ENCODE results near the gene MKS1.

MKS1 gene

DNA sequence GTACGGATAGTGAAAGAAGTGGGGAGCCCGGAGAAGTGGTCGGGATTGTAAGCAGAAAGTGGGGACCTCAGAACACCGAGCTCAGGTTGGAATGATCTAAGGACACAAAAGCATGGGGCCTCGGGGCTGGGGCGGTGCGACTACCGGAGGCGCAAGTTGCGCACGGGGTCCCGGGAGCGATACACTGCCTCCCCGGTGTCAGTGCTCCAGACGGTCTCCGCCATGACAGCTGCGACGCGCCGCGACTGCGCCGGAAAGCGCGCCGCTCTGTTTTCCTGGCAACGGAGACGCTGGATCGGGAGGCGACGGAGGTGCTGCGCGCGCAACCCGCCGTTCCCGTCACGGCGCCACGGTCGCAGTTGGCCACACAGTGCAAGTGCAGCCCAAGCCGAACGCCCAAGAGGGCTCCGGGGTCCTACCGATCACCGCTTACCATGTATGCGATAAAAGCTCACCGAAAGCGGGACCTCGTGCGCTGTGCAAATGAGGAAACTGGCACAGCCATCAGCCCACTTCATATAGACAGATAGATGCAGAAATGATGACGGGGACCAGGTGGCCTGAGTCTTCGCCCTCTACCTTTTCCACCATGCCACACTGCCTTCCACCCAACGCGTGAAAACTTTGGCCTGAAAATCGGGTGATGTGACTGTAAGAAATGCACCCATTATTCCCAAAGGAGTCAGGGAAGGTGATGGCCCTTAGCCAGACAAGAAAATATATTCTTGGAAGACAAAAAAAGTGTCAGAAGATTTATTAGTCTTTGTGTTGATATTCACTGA is at the start of gene MKS1:
TSS of gene MKS1 (minus strand) at position 249 of the 782 bp plus-strand sequence. CDS start at position 224, 25 bp downstream.
- DNase-seq (ENCODE audit: low read depth), result peak; percentile 95

DNA sequence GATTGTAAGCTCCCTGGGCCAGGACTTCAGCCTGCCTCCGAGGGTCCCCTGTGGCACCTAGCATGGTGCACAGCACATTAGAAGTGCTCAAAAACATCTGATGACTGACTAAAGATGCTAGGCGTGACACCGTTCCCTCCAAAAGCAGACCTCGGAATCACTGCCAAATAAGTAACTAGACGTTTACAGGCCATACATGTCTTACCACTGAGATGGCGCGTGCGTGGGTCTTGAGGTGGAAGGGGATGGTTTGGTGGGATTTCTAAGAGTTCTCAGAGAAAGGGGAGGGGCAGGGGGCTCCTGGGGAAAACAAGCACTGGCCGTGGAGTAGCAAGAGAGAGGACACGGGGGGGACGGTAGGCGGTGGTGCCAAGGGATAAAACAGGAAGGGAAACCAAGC is 49.3 kb upstream of the MKS1 start:
- DNase-seq (ENCODE audit: low read depth), result no peak

DNA sequence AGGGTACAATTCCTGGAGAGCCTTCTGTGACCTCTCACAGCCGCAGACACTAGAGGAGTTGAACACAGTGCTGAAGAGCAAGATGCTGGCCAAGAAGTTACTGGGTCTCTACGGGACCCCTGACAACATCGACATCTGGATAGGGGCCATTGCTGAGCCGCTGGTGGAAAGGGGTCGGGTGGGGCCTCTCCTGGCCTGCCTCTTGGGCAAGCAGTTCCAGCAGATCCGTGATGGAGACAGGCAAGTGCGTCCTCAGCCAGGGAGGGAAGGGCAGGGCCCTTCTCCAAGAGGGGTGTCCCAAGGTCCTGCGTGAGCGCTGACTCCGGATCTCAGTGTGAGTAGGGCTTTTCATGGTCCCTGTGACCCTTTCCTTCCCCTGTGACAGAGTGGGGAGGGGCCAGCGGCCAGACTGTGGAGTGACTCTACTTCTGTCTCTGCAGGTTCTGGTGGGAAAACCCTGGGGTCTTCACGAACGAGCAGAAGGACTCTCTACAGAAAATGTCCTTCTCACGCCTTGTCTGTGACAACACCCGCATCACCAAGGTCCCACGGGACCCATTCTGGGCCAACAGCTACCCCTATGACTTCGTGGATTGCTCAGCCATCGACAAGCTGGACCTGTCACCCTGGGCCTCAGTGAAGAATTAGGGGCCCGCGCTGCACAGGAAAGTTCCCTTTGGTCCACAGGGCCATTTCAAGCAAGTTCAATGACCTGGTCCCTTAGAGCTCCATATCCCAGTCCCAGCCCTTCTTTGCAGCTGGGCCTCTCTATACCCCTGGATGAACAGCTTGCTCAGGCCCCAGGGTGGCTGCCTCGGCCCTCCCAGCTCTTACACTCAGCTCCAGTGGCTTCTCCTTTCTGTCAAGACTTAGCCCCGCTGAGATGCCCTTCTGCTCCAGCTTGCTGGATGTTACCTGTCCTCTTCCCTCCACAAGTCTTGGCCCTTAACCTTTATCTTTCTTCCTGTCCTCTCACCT is 48.6 kb upstream of the MKS1 start:
- DNase-seq (ENCODE audit: low read depth), result no peak

DNA sequence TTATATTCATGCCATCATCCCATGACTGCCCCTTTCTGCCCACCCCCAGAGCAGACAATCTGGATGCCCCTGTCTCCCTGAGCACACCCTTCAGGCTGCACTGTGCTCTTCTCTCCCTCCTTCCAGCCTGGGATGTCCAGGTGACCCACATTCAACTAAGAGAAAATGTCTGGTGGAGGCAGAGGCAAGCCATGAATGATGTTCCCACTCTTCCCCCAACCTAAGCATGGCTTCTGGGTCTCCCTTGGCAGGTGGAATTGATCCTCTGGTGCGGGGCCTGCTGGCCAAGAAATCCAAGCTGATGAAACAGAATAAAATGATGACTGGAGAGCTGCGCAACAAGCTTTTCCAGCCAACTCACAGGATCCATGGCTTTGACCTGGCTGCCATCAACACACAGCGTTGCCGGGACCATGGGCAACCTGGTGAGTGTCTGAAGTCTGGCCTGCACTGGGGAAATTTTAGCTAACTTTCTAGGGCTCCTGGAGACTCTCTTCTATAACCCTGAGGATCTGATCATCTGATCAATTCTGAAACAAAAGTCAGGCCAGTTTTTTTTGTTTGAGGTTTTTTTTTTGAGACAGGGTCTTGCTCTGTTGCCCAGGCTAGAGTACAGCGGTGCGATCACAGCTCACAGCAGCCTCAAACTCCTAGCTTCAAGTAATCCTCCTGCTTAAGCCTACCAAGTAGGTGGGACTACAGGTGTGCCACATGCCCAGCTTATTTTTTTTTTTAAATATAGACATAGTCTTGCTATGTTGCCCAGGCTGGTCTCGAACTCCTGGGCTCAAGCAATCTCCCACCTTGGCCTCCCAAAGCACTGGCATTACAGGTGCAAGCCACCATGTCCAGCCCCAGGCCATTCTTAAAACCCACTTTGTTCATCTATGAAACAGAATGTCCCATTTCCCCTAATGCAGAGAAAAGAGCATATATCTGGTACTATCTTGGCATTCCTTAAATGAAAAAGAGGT is 47.1 kb upstream of the MKS1 start:
- DNase-seq (ENCODE audit: low read depth), result no peak

DNA sequence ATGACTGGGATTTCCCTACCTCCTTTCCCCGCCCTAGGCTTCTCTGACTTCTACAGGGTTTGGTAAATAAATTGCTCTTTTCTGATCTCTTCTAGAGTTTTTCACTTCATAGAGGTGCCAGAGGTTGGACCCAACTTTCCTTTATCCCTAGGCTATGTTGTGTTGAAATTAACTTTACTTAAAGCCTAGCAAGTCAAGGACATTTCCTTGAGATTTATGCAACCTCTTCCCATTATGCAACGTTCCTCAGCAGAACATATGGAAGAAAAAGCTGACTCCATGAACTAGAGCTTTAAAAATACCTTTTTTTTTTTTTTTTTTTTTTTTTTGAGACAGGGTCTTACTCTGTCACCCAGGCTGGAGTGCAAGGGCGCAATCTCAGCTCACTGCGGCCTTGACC is 46.2 kb upstream of the MKS1 start:
- no peak for DNase-seq (ENCODE audit: low read depth)

DNA sequence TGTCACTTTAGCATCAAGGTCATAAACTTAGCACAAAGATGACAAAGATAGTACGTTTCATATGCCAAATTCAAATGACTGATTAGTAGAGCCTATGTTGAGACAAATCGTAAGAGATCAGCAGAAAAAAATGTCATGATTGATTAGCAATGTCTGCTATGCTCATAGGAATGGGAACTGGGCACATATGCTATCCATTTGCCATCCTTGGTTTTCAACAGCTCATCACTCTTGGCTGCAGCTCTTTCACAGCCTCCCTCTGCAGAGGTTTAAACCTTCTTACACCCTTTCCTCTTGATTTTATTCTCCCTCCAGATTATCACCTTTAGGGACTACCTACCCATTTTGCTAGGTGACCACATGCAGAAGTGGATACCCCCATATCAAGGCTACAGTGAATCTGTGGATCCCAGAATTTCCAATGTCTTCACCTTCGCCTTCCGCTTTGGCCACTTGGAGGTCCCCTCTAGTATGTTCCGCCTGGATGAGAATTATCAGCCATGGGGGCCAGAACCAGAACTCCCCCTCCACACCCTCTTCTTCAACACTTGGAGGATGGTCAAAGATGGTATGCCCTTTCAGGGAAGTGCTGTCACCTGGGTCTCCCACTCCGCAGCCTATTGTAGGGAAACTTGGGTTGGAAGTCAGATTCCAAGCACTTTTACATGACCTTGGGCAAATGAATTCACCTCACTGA is 45.5 kb upstream of the MKS1 start:
- no peak for DNase-seq (ENCODE audit: low read depth)

DNA sequence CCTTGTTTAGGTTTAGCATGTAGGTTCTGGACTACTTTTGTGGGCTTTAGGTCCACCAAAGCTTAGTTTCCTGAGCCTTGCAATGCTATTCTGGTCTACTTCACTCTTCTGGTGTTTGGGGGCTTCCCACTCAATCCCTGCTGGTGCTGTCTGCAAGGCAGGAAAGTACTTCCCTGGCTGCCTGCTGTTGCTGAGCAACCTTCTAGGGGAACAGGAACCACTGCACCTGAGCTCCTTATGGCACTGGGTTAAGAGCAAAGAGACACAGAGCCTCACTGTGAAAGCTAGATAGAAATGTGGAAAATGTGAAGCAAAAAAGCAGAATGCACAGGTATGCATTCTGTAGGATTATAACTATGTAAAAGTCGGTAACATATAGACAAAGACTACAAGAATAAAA is 44.7 kb upstream of the MKS1 start:
- no peak for DNase-seq (ENCODE audit: low read depth)

DNA sequence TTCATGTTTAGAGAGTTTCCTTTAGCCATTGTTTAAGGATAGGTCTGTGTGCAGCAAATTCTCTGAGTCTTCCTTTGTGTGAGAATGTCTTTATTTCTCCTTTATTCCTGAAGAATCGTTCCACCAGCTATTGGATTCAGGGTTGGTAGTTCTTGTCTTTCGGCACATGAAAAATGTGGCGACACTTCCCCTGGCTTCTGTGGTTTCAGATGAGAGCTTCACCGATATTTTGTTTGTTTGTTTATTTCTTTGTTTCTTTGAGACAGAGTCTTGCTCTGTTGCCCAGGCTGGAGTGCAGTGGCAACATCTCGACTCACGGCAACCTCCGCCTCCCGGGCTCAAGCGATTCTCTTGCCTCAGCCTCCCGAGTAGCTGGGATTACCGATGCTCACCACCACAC is 43.1 kb upstream of the MKS1 start:
- DNase-seq (ENCODE audit: low read depth), result no peak

DNA sequence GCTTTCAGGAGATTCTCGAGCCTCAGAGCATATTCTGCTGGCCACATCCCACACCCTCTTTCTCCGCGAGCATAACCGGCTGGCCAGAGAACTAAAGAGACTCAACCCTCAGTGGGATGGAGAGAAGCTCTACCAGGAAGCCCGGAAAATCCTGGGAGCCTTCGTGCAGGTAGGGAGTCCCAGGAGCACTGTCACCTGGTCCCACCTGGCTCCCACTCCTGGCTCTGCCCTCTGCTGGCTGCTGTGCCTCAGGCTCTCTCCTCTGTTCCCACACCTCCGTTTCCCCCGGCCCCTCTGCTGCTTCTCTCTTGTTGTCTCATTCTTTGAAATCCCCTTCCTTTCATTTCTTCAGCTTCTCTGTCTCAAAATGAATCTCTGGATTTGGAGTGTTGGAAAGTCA is 35.7 kb upstream of the MKS1 start:
- no peak for DNase-seq (ENCODE audit: low read depth)

DNA sequence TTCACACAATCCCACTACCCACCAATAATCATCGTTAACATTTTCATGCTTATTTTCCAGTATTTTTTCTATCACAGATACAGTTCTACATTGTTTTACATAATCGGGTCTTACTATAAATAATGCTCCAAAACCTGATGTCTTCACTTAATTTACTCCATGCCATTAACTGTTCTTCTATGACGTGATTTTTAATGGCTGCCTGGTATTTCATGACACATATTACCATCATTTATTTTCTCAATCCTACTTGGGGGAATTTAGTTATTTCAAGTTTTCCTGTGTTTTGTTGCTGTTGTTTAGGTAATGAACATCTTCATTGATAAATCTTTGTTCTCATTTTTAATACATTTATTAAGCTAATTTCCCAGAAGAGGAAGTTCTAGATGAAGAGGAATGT is 34.0 kb upstream of the MKS1 start:
- no peak for DNase-seq (ENCODE audit: low read depth)

DNA sequence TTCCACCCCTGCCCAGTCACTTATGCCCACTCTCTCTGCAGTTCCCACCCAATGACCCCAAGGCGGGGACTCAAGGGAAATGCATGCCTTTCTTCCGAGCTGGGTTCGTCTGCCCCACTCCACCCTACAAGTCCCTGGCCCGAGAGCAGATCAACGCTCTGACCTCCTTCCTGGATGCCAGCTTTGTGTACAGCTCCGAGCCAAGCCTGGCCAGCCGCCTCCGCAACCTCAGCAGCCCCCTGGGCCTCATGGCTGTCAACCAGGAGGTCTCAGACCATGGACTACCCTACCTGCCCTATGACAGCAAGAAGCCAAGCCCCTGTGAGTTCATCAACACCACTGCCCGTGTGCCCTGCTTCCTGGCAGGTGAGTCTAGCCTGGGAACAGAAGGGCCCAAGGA is 33.1 kb upstream of the MKS1 start:
- DNase-seq (ENCODE audit: low read depth), result no peak

DNA sequence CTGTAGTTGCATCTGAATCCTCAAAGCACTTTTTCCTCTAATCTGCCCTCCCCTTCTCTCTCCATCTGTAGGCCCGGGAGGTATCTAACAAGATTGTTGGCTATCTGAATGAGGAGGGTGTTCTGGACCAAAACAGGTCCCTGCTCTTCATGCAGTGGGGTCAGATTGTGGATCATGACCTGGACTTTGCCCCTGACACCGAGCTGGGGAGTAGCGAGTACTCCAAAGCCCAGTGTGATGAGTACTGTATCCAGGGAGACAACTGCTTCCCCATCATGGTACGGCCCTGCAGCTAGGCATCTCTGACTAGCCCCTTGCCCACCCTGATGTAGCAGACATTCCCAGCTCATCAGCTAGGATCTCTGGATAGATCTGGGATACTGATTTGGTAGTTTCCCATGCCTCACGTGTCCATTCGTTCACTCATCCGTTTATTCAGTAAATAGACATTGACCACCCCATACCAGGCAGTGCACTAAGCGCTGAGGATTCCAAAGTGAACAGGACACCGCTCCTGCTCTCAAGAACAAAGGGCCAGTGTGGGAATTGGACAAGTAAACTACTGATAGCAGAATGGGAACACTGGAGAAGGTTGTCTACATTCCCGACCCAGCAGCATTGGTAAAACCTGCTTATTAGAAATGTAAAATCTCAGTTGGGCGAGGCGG is 31.4 kb upstream of the MKS1 start:
- DNase-seq (ENCODE audit: low read depth), result no peak

DNA sequence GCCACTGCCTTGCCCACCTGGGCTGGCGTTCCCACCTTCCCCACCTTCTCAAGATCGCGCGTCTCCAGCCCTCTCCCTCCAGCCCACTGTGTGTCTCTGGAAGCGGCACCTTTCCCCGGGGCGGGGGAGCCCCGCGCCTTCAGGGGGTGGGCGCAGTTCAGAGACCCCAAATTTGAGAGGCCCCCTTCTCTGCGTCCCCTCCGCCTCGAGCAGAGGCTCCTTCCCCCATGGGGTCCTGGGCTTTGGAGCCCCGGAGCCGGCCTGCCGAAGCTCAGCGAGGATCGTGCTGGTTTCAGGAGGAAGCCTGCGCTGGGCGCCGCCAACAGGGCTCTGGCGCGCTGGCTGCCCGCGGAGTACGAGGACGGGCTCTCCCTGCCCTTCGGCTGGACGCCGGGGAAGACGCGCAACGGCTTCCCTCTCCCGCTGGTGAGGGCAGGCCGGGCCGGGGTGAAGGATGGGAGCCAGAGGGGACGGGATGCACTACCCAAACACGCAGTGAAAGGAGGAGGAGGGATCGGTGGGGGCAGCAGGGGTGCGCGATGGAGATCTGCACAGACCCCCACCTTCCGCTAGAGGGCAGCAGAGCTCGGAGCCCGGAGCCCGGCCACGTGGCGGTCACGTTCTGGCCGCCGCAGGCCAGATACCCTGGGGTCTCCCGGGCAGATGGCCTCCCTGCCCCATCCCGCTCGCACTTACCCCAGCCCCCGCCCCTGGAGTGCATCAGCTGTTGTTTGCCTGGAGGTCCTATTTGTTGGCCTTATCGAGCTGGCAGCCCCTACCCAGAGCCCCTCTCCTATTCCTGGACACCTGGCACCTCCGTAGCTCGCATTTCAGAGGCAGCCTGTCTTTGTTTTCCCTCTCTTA is 30.4 kb upstream of the MKS1 start:
- DNase-seq (ENCODE audit: low read depth), result peak; percentile 65

DNA sequence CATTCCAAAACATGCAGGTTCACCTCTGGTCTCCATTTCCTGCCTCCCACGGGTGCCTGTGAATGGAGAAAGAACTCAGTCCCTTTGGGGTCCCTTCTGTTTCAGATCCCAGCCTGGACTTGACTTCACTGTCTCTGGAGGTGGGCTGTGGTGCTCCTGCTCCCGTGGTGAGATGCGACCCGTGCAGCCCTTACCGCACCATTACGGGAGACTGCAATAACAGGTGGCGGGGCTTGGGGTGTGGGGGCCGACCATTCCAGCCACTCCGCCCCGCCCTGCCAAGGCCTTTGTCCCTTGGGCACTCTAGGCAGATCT is 29.9 kb upstream of the MKS1 start:
- DNase-seq (ENCODE audit: low read depth), result no peak

DNA sequence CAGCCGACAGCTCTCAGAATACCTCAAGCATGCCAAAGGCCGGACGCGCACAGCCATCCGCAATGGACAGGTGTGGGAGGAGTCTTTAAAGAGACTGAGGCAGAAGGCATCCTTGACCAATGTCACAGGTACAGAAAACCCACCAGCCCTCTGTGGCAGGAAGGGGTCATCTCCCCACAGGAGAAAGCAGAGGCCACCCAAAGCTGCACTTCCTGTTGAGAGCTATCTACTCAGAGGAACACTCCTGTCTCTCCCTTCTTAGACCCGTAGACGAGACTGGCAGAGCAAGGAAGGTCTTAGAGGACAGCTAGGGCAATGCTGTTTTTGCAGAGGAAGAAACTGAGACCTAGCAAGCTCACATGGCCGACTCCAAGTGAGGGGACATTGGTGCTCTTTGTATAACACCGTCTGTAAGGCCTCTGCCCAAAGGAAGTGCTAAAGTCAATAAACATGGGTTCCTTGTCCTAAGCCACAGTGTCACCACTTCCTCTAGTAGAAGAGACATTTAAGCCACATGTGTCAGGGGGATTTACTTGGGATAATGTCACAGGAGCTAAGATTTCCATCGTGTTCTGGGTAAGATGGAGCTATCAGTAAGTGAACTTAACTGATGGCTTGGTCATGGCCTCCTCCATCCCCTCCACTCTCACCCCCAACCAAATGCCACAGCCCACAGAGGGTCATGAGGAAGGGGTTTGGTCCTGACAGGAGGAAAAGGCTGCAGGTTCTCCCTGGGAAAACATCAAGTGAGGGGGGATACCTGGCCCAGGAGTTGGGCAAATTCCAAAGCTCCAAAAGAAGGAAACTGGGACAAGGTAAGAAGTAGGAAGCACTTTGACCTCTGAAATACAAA is 28.7 kb upstream of the MKS1 start:
- no peak for DNase-seq (ENCODE audit: low read depth)

DNA sequence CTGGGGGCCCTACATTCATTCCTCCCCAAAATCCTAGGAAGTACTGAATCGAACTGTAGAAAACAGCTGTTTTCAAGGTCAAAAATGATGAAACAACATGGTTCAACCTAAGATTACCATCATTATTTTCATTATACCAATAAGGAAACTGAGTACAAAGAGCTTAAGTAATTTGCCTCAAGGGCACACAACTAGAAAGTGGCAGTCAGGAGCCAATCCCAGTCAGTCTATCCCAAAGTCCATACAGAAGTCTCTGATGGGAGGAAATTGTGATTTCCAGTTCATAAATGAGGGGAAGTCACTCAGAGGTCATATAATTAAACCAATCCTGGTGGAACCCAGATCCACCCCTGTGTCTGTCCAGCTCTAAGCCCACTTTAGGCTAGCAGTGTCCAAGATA is 27.7 kb upstream of the MKS1 start:
- no peak for DNase-seq (ENCODE audit: low read depth)

DNA sequence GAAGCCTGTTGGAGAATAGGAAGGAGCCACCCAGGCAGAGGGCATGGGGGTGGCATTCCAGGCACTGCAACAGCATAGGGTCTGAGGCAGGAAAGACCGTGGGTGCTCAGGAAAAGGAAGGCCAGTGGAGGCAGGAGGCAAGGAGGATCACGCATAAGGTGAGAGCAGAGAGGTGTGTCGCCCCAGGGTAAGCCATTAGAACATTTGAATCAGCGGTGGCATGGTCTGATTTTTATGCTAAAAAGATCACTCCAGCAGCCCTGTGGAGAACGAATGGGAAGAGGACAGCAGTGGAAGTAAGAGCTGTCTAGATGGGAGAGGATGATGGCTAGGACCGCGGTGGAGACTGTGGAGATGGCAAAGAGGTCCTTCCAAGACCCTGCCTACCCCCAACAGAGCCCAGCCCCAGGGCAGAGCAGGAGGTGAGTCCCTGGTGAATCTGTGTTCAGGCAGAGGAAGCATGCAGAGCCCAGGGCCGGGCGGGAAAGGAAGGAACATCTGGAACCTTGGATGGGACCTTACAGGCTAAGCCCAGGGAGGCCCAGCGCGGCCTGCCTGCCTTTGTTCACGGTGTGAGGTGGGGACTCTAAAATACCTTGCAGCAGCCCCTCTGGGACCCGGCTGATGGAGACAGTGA is 27.2 kb upstream of the MKS1 start:
- DNase-seq (ENCODE audit: low read depth), result no peak

DNA sequence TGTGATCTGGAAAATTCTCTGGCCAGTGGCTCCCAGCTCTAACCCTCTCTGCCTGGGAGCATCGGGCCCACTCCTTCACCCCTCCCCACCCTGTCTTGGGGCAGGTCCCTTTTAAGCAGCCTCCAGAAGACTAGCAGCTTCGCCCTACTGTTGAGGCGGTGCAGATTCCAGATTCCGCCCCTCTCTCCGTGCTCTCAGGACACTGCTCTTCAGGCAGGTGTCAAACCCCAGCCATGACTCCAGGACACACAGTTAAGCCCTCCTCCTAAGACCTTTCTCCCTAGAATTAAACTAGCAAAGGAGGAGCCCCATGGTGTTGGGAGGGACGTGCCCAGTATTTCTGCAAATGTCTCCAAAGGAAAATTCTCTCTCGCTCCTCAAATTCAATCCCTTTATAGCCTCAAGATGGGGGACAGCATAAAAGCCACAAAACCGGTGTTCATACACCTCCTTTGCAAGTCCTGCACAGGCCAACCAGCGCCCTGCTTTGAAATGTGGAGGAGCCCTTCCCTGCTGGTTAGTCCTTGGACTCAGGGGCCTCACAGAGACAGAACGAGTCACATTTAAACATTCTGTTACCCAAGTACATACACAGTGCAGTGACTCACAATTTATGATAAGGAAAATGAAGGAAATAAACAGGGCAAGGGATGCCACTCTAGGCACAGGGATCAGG is 26.5 kb upstream of the MKS1 start:
- no peak for DNase-seq (ENCODE audit: low read depth)
